Neural progenitor cell (in vitro differentiated cells): ENCODE data around the gene GABBR2. TPM values are rescaled to one million over a fixed set of nuclear protein-coding genes. Genes with fewer than 3 reads are reported as not detected.
"Not testable (repeated sequence)": the region's sequence is repeated elsewhere in the genome, so short reads cannot be mapped to it uniquely, and the experiment has no call there.

Experiments
- DNase-seq: peaks from one replicate; pipeline ENCODE4 v3.0.0-alpha.2; 2016; ENCODE audit warnings: low spot score
- H2AFZ ChIP-seq: fragments of 200-600 bp; sonication (generic); replicated peaks from 2 replicates; pipeline ENCODE4 v1.6.1; 2016; ENCODE audit warnings: antibody characterized with exemption
- H3F3A ChIP-seq: fragments of 200-600 bp; sonication (generic); 2 replicates; pipeline ENCODE4 v1.6.1; 2016; ENCODE audit warnings: antibody characterized with exemption, low read depth
- H3K27ac ChIP-seq: fragments of 200-600 bp; sonication (generic); 2 replicates; pipeline ENCODE4 v1.5.1; 2016; ENCODE audit warnings: mild to moderate bottlenecking
- H3K27me3 ChIP-seq: fragments of 200-600 bp; sonication (generic); 2 replicates; pipeline ENCODE4 v1.6.1; 2016; ENCODE audit warnings: mild to moderate bottlenecking, moderate library complexity
- H3K36me3 ChIP-seq: fragments of 200-600 bp; sonication (generic); 2 replicates; pipeline ENCODE4 v1.5.1; 2016
- H3K4me1 ChIP-seq: fragments of 200-600 bp; sonication (generic); 2 replicates; pipeline ENCODE4 v1.6.1; 2016; ENCODE audit warnings: mixed run types
- H3K4me2 ChIP-seq: fragments of 200-600 bp; sonication (generic); 2 replicates; pipeline ENCODE4 v1.6.1; 2016
- H3K4me3 ChIP-seq: fragments of 200-600 bp; sonication (generic); 2 replicates; pipeline ENCODE4 v1.5.1; 2016
- H3K79me2 ChIP-seq: fragments of 200-600 bp; sonication (generic); 2 replicates; pipeline ENCODE4 v1.6.1; 2016; ENCODE audit warnings: low read depth
- H3K9ac ChIP-seq: fragments of 200-600 bp; sonication (generic); 2 replicates; pipeline ENCODE4 v1.6.1; 2016
- H3K9me3 ChIP-seq: fragments of 200-600 bp; sonication (generic); 2 replicates; pipeline ENCODE4 v1.5.1; 2016; ENCODE audit warnings: low read depth
- H4K20me1 ChIP-seq: fragments of 200-600 bp; sonication (generic); 2 replicates; pipeline ENCODE4 v1.6.1; 2016; ENCODE audit warnings: low read depth
- H3K27ac Mint-ChIP-seq: 3 replicates; pipeline ENCODE4 v1.8.0; 2021; ENCODE audit warnings: mixed read lengths
- H3K27me3 Mint-ChIP-seq: 2 replicates; pipeline ENCODE4 v1.8.0; 2022; ENCODE audit warnings: low read depth, mild to moderate bottlenecking, inconsistent platforms, moderate library complexity, mixed read lengths; ENCODE audit not compliant: insufficient read depth
- H3K36me3 Mint-ChIP-seq: 3 replicates; pipeline ENCODE4 v1.8.0; 2021; ENCODE audit warnings: mixed read lengths
- H3K4me1 Mint-ChIP-seq: 3 replicates; pipeline ENCODE4 v1.8.0; 2021; ENCODE audit warnings: mixed read lengths
- H3K4me3 Mint-ChIP-seq: 3 replicates; pipeline ENCODE4 v1.8.0; 2021; ENCODE audit warnings: mild to moderate bottlenecking, moderate library complexity, mixed read lengths
- H3K9me3 Mint-ChIP-seq: 3 replicates; pipeline ENCODE4 v1.8.0; 2020; ENCODE audit warnings: mixed read lengths
- CTCF ChIP-seq: fragments of 200-600 bp; sonication (generic); IDR thresholded peaks from 2 replicates; pipeline ENCODE4 v1.5.1; 2017; ENCODE audit warnings: antibody characterized with exemption, mild to moderate bottlenecking
- EZH2 ChIP-seq: fragments of 200-600 bp; sonication (generic); IDR thresholded peaks from 2 replicates; pipeline ENCODE4 v1.6.1; 2017; ENCODE audit warnings: antibody characterized with exemption, mild to moderate bottlenecking, moderate library complexity
- EZH2phosphoT487 ChIP-seq: fragments of 200-600 bp; sonication (generic); IDR thresholded peaks from 2 replicates; pipeline ENCODE4 v1.6.1; 2017; ENCODE audit warnings: antibody characterized with exemption
- total RNA-seq: library from RNA; depleted of rRNA; stranded (reverse); fragments of >200 nt; gene quantifications from 2 replicates; pipeline ENCODE4 v1.2.3, GENCODE V29; 2015; ENCODE audit warnings: low replicate concordance

GABBR2 gene
- total RNA-seq, 1 donor from 2014 or later, result not detected

- Histone ChIP-seq H3K4me3 (no peak overlapping the region), H3K27ac (no peak overlapping the region), H3K79me2 (no peaks in the 10 kb centered on the region), H3K4me1 (peaks cover 23% of the 10 kb centered on the region), H3K27me3 (no peaks in the 10 kb centered on the region), H3K4me2 (no peak overlapping the region), H3F3A (peaks cover 5% of the 10 kb centered on the region), H3K36me3 (no peaks in the 10 kb centered on the region), H2AFZ (no peak overlapping the region), H4K20me1 (no peaks in the 10 kb centered on the region), H3K9ac (no peak overlapping the region), H3K9me3 (no peaks in the 10 kb centered on the region)
- Mint-ChIP-seq H3K4me1 (peaks cover 43% of the 10 kb centered on the region), H3K27me3 (peaks cover 9% of the 10 kb centered on the region), H3K9me3 (no peaks in the 10 kb centered on the region), H3K4me3 (no peak overlapping the region), H3K27ac (no peak overlapping the region), H3K36me3 (no peaks in the 10 kb centered on the region)
- no peak for TF ChIP-seq EZH2phosphoT487
- no peak for TF ChIP-seq CTCF
- TF ChIP-seq EZH2, result no peak
- DNase-seq, result peak; percentile 43
Measured at GRCh38 chr9:98271479-98271878, 437.3 kb downstream of the GABBR2 start.

- Mint-ChIP-seq H3K4me1 (peaks cover 43% of the 10 kb centered on the region), H3K27ac (peak overlapping the region; percentile 1)
- not testable (repeated sequence) for H3K27me3 ChIP-seq, H2AFZ ChIP-seq, H3K27me3 Mint-ChIP-seq, H3K36me3 ChIP-seq, H4K20me1 ChIP-seq, H3K4me2 ChIP-seq, H3K9ac ChIP-seq, H3K27ac ChIP-seq, H3K36me3 Mint-ChIP-seq, H3K9me3 ChIP-seq, H3K4me3 Mint-ChIP-seq, H3K79me2 ChIP-seq, H3K9me3 Mint-ChIP-seq, H3F3A ChIP-seq, DNase-seq, H3K4me3 ChIP-seq
- peaks cover 26% of the 10 kb centered on the region for H3K4me1 ChIP-seq
Measured at GRCh38 chr9:98270284-98270683, 438.5 kb downstream of the GABBR2 start.

GRCh38 chr9:98269652-98270051 lies 439.1 kb downstream of the GABBR2 start:
- Mint-ChIP-seq H3K27ac (peak overlapping the region; percentile 10), H3K4me1 (peaks cover 43% of the 10 kb centered on the region)
- not testable (repeated sequence) for H3K79me2 ChIP-seq, H3K9ac ChIP-seq, H3K9me3 Mint-ChIP-seq, H3F3A ChIP-seq, H3K27me3 Mint-ChIP-seq, H3K9me3 ChIP-seq, H3K4me2 ChIP-seq, H3K36me3 ChIP-seq, H3K4me3 Mint-ChIP-seq, H4K20me1 ChIP-seq, H2AFZ ChIP-seq, DNase-seq, H3K36me3 Mint-ChIP-seq, H3K27me3 ChIP-seq, H3K4me3 ChIP-seq, H3K27ac ChIP-seq
- H3K4me1 ChIP-seq, result peaks cover 28% of the 10 kb centered on the region

- H3K27ac Mint-ChIP-seq, H3K9me3 ChIP-seq, H3K27me3 Mint-ChIP-seq, H3K9ac ChIP-seq, H3F3A ChIP-seq, H3K4me3 Mint-ChIP-seq, H3K27ac ChIP-seq, H3K27me3 ChIP-seq, H3K36me3 Mint-ChIP-seq, H3K4me2 ChIP-seq, H4K20me1 ChIP-seq, H3K36me3 ChIP-seq, H3K4me3 ChIP-seq, H3K79me2 ChIP-seq, H3K9me3 Mint-ChIP-seq, H2AFZ ChIP-seq, DNase-seq: not testable (repeated sequence)
- peaks cover 40% of the 10 kb centered on the region for H3K4me1 Mint-ChIP-seq
- peaks cover 22% of the 10 kb centered on the region for H3K4me1 ChIP-seq
Measured at GRCh38 chr9:98267556-98267955, 441.2 kb downstream of the GABBR2 start.

GRCh38 chr9:98264516-98264915 lies 444.2 kb downstream of the GABBR2 start:
- Histone ChIP-seq H3K27ac (no peak overlapping the region), H3K9me3 (no peaks in the 10 kb centered on the region), H3K27me3 (no peaks in the 10 kb centered on the region), H3K4me1 (peaks cover 12% of the 10 kb centered on the region), H3F3A (peaks cover 5% of the 10 kb centered on the region), H3K9ac (no peak overlapping the region), H2AFZ (no peak overlapping the region), H3K4me2 (no peak overlapping the region), H4K20me1 (no peaks in the 10 kb centered on the region), H3K79me2 (no peaks in the 10 kb centered on the region), H3K36me3 (no peaks in the 10 kb centered on the region), H3K4me3 (no peak overlapping the region)
- H3K4me3 Mint-ChIP-seq, result no peak overlapping the region
- H3K27me3 Mint-ChIP-seq, result peaks cover 2% of the 10 kb centered on the region
- no peaks in the 10 kb centered on the region for H3K9me3 Mint-ChIP-seq
- no peak overlapping the region for H3K27ac Mint-ChIP-seq
- DNase-seq, result no peak
- no peak for TF ChIP-seq CTCF
- no peak for TF ChIP-seq EZH2
- no peak for TF ChIP-seq EZH2phosphoT487
- H3K36me3 Mint-ChIP-seq, result no peaks in the 10 kb centered on the region
- peaks cover 15% of the 10 kb centered on the region for H3K4me1 Mint-ChIP-seq
